Erythroblast (primary cell): ENCODE results near the gene ALDH1A1.

ENCODE experiments used
- GATA1 ChIP-seq: IDR thresholded peaks from 2 replicates; pipeline ENCODE4 v1.6.1; 2011; ENCODE audit warnings: low read depth, mild to moderate bottlenecking, control low read depth, low read length, moderate library complexity
- POLR2A ChIP-seq: IDR thresholded peaks from 2 replicates; pipeline ENCODE4 v1.6.1; 2011; ENCODE audit warnings: mild to moderate bottlenecking, low read length

DNA sequence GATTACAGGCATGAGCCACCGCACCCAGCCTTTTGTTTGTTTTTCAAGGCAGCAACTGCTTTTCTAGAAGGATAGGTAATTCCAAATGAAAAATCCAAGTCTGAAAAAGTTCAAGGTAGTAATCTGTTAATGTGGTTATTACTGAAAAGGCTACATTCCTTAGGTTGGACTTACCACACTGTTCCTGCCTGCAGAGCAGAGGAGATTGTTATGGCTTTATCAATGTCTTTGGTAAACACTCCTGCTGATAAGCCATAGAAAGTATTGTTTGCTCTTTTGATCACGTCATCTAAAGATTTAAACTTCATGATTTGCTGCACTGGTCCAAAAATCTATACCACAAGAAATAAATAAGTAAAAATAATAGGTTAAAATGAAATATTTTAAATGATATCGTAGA is 43.4 kb downstream of the ALDH1A1 start:
- TF ChIP-seq POLR2A (no peak), GATA1 (no peak)
